DOHH2 (cell line): ENCODE measurements around the gene AP1B1.

ENCODE experiments used
- H3F3A ChIP-seq: fragments of 200-600 bp; sonication (generic), shearing (Covaris generic); 2 replicates; pipeline ENCODE4 v1.6.0; 2016; ENCODE audit warnings: antibody characterized with exemption, mild to moderate bottlenecking; ENCODE audit not compliant: control insufficient read depth, insufficient read depth
- H3K27ac ChIP-seq: fragments of 200-600 bp; sonication (generic); 2 replicates; pipeline ENCODE4 v1.5.1; 2014; ENCODE audit warnings: low read depth, mild to moderate bottlenecking, low read length, moderate library complexity
- H3K27me3 ChIP-seq: fragments of 200-600 bp; sonication (generic); 2 replicates; pipeline ENCODE4 v1.6.1; 2014; ENCODE audit warnings: mild to moderate bottlenecking, low read length, mixed read lengths; ENCODE audit not compliant: control insufficient read depth
- H3K36me3 ChIP-seq: fragments of 200-600 bp; sonication (generic); 2 replicates; pipeline ENCODE4 v1.6.1; 2014; ENCODE audit warnings: mild to moderate bottlenecking, low read length, moderate library complexity, mixed read lengths; ENCODE audit not compliant: control insufficient read depth
- H3K4me1 ChIP-seq: fragments of 200-600 bp; sonication (generic); 2 replicates; pipeline ENCODE4 v1.6.1; 2014; ENCODE audit warnings: mild to moderate bottlenecking, low read length, mixed read lengths; ENCODE audit not compliant: control insufficient read depth
- H3K4me2 ChIP-seq: fragments of 200-600 bp; sonication (generic); 2 replicates; pipeline ENCODE4 v1.6.0; 2014; ENCODE audit warnings: mild to moderate bottlenecking, low read length, moderate library complexity
- H3K4me3 ChIP-seq: fragments of 200-600 bp; sonication (generic); 2 replicates; pipeline ENCODE4 v1.5.1; 2014; ENCODE audit warnings: mild to moderate bottlenecking, low read length, mixed read lengths
- H3K79me2 ChIP-seq: fragments of 200-600 bp; sonication (generic); 2 replicates; pipeline ENCODE4 v1.6.1; 2014; ENCODE audit warnings: mild to moderate bottlenecking, low read length, mixed read lengths; ENCODE audit not compliant: control insufficient read depth
- H3K9me2 ChIP-seq: fragments of 200-600 bp; sonication (generic); replicated peaks from 2 replicates; pipeline ENCODE4 v1.6.1; 2014; ENCODE audit warnings: mild to moderate bottlenecking, low read length, mixed read lengths; ENCODE audit not compliant: control insufficient read depth
- H3K9me3 ChIP-seq: fragments of 200-600 bp; sonication (generic); 2 replicates; pipeline ENCODE4 v1.6.1; 2014; ENCODE audit warnings: antibody characterized with exemption, low read length, mixed read lengths; ENCODE audit not compliant: control insufficient read depth, insufficient read depth
- H4K20me1 ChIP-seq: fragments of 200-600 bp; sonication (generic); 2 replicates; pipeline ENCODE4 v1.6.0; 2014; ENCODE audit warnings: low read depth, mild to moderate bottlenecking, antibody characterized with exemption, low read length, moderate library complexity; ENCODE audit not compliant: control insufficient read depth, insufficient read depth
- EZH2phosphoT487 ChIP-seq: fragments of 200-600 bp; sonication (generic); IDR thresholded peaks from 2 replicates; pipeline ENCODE4 v1.6.1; 2017; ENCODE audit warnings: borderline replicate concordance, mild to moderate bottlenecking, antibody characterized with exemption, low read length, moderate library complexity, mixed read lengths
- TF ChIP-seq, protein P1 (sequence below): fragments of 200-600 bp; sonication (generic); IDR thresholded peaks from one replicate; pipeline ENCODE4 v1.5.1; 2014; ENCODE audit warnings: antibody characterized with exemption, mild to moderate bottlenecking, low read depth, low read length; ENCODE audit not compliant: poor library complexity, severe bottlenecking

The AP1B1 gene

DNA sequence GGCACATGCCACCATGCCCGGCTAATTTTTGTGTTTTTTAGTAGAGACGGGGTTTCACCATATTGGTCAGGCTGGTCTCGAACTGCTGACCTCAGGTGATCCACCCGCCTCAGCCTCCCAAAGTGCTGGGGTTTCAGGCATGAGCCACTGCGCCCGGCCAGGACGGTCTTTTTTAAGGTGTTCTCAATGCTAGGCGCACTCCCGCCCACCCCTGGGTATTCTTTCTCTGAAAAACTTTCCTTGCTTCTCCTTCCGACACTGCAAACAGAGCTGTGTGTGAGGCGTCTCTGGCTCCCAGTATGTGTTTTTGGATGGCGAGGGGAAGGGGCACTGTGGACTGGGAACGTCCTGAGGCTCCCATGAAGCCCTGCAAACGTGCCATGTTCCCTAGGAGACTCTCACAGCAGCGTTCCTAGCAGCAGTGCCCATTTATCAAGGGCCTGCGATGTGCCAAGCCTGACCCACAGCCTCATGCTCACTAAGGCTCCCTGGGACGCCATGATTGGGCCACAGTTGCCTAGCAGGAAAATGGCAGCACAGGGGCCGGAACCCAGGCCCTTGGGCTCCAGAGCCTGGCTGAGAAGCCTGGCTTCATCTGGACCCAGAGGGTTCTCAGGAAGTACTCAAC lies 70.4 kb downstream of the AP1B1 start:
- Histone ChIP-seq H3K4me1 (peaks cover 15% of the 10 kb centered on the region), H3K4me3 (no peak overlapping the region), H3K27me3 (peaks cover 16% of the 10 kb centered on the region), H3K36me3 (peaks cover 5% of the 10 kb centered on the region), H3K27ac (no peak overlapping the region), H3K9me2 (no peaks in the 10 kb centered on the region), H4K20me1 (no peaks in the 10 kb centered on the region), H3K4me2 (no peak overlapping the region), H3K79me2 (no peaks in the 10 kb centered on the region), H3K9me3 (no peaks in the 10 kb centered on the region), H3F3A (0 out of 2 replicates have a peak, but pooled peaks cover 4% of the 10 kb centered on the region)
- TF ChIP-seq, protein P1, sequence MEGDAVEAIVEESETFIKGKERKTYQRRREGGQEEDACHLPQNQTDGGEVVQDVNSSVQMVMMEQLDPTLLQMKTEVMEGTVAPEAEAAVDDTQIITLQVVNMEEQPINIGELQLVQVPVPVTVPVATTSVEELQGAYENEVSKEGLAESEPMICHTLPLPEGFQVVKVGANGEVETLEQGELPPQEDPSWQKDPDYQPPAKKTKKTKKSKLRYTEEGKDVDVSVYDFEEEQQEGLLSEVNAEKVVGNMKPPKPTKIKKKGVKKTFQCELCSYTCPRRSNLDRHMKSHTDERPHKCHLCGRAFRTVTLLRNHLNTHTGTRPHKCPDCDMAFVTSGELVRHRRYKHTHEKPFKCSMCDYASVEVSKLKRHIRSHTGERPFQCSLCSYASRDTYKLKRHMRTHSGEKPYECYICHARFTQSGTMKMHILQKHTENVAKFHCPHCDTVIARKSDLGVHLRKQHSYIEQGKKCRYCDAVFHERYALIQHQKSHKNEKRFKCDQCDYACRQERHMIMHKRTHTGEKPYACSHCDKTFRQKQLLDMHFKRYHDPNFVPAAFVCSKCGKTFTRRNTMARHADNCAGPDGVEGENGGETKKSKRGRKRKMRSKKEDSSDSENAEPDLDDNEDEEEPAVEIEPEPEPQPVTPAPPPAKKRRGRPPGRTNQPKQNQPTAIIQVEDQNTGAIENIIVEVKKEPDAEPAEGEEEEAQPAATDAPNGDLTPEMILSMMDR, result no peak
- no peak for TF ChIP-seq EZH2phosphoT487

DNA sequence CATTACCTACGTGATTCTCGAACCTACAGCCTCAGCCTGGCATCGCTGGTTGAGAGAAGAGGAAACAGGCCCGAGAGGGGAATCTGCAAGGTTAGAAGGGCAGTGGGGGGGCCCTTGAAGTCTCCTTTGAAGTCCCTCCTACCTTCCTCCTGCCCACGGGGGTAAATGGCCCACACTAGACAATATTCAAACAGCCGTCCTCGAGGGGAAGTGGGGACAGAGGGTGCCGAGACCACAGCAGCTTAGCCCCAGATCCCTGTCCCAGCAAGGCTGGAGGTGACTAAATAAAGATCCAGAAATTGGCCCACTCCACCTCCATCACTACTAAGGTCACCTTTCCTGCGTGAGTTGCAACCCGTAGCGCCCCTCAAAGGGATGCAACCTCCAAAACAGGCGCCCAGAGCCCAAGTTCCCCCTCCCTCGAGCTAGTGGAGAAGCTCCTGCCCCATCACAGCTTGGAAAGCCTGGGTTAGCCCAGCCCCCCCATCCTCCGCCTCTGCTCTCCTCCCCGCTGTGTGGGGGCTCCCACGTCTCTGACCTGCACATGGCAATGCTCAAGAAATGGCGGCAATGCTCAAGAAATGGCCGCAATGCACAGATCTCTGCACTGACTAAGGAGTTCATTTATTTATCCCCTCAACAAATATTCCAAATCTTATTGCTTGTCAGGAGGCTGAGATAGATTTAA lies 72.1 kb downstream of the AP1B1 start:
- Histone ChIP-seq H3K9me3 (no peaks in the 10 kb centered on the region), H3F3A (0 out of 2 replicates have a peak, but pooled peaks cover 4% of the 10 kb centered on the region), H3K9me2 (no peaks in the 10 kb centered on the region), H3K36me3 (peaks cover 3% of the 10 kb centered on the region), H3K4me2 (no peak overlapping the region), H3K4me1 (peaks cover 12% of the 10 kb centered on the region), H3K79me2 (no peaks in the 10 kb centered on the region), H3K4me3 (no peak overlapping the region), H3K27me3 (peaks cover 16% of the 10 kb centered on the region), H4K20me1 (no peaks in the 10 kb centered on the region), H3K27ac (no peak overlapping the region)
- TF ChIP-seq EZH2phosphoT487, result no peak
- TF ChIP-seq, protein P1, result no peak

DNA sequence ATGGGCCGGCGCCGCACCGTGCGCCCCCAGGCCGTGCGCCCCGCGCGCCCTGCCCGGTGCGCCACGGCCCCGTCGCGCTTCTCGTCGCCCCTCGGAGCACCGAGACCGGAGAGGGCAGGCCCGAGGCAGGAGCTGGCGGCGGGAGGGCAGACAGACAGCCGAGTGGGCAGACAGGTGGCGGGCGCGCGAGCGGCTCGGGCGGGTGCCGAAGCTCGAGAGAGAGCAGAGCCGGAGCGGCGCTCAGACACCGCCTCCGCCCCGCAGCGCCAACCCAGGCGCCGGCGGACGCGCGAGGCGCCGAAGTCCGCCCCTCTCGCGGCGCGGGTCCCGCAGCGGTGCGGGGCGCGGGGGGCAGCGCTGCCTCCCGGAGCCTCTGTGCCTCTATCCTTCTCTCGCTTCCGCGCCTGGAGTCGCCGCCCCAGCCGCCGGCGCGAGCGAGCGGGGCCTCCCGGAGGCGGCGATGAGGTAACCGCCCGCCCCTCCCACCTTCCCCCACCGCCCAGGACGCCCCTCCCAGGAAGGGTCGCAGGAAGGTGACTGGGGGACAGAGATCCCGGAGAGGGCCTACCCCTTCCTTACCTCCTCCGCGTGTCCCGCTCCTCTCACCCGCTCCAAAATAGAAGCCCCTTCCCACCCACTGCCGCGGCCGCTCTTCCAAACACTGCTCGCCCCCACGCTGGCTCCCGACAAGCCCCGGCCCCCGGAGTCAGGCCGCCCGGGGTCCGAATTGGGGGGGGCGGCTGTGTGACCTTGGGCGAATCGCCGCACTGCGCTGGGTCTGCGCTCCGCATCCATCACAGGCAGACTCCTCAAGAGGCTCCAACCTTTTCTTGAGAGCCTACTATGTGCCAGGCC lies 72.9 kb downstream of the AP1B1 start, which contains the start of gene RASL10A:
Gene RASL10A, minus strand, starts transcription at position 412 of the 855 bp plus-strand sequence. CDS start 451 bp downstream, outside the sequence.
- H3K4me2 ChIP-seq, result no peak within 1 kb of the TSS
- H4K20me1 ChIP-seq, result no peaks in the 10 kb centered on the region
- no peaks in the 10 kb centered on the region for H3K9me2 ChIP-seq
- no peaks in the 10 kb centered on the region for H3K79me2 ChIP-seq
- H3K4me1 ChIP-seq, result peaks cover 4% of the 10 kb centered on the region
- 0 out of 2 replicates have a peak, but pooled peaks cover 4% of the 10 kb centered on the region for H3F3A ChIP-seq
- H3K27ac ChIP-seq, result no peak within 1 kb of the TSS
- no peaks in the 10 kb centered on the region for H3K9me3 ChIP-seq
- TF ChIP-seq EZH2phosphoT487, result no peak
- TF ChIP-seq, protein P1, result no peak
- H3K27me3 ChIP-seq, result peaks cover 16% of the 10 kb centered on the region
- H3K4me3 ChIP-seq, result no peak within 1 kb of the TSS
- no peaks in the 10 kb centered on the region for H3K36me3 ChIP-seq
